Gastroesophageal sphincter (tissue), 3 donors: ENCODE measurements around the gene DHRS4L2.
"Not testable (repeated sequence)": the region's sequence is repeated elsewhere in the genome, so short reads cannot be mapped to it uniquely, and the experiment has no call there.

Experiments used
- EP300 ChIP-seq: sonication (generic); formaldehyde crosslinking; IDR thresholded peaks from one replicate; pipeline ENCODE4 v1.6.1; 2017; ENCODE audit warnings: antibody characterized with exemption, mild to moderate bottlenecking
- POLR2A ChIP-seq, 2 donors: fragments of 450-650 bp; IDR thresholded peaks; one replicate each; pipeline ENCODE4 v1.6.1; 2017; ENCODE audit warnings: antibody characterized with exemption in 2 of 2, mild to moderate bottlenecking in 2 of 2, moderate library complexity in 1 of 2
- POLR2AphosphoS5 ChIP-seq: sonication (generic); formaldehyde crosslinking; IDR thresholded peaks from one replicate; pipeline ENCODE4 v1.6.1; 2017; ENCODE audit warnings: antibody characterized with exemption
- TF ChIP-seq, protein P1 (sequence below), 4 experiments: fragments of 200-600 bp in 2 of 4; fragments of 450-650 bp in 2 of 4; sonication (generic) in 1 of 4; IDR thresholded peaks; one replicate each; pipeline ENCODE4 v1.5.1; 2017 to 2019; ENCODE audit warnings: antibody characterized with exemption in 4 of 4, mild to moderate bottlenecking in 2 of 4, moderate library complexity in 2 of 4

DNA sequence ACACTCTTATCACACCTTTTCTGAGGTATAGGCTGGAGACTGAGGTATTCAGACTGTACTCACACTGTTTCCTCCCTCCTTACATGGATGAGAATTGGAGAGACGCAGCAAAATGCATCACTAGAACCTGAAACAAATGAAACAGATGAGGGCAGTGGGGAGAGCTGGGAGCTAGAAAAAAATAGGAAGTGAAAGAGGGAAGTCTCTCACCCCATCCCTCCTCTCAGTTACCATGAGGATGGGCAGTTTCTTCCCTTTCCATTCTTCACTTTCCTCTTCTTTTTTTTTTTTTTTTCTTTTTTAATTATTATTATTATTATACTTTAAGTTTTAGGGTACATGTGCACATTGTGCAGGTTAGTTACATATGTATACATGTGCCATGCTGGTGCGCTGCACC lies 12.9 kb downstream of the DHRS4L2 start:
- TF ChIP-seq POLR2A (IDR thresholded peaks at IDR 0.05); POLR2AphosphoS5; EP300: not testable (repeated sequence)
- TF ChIP-seq, protein P1, sequence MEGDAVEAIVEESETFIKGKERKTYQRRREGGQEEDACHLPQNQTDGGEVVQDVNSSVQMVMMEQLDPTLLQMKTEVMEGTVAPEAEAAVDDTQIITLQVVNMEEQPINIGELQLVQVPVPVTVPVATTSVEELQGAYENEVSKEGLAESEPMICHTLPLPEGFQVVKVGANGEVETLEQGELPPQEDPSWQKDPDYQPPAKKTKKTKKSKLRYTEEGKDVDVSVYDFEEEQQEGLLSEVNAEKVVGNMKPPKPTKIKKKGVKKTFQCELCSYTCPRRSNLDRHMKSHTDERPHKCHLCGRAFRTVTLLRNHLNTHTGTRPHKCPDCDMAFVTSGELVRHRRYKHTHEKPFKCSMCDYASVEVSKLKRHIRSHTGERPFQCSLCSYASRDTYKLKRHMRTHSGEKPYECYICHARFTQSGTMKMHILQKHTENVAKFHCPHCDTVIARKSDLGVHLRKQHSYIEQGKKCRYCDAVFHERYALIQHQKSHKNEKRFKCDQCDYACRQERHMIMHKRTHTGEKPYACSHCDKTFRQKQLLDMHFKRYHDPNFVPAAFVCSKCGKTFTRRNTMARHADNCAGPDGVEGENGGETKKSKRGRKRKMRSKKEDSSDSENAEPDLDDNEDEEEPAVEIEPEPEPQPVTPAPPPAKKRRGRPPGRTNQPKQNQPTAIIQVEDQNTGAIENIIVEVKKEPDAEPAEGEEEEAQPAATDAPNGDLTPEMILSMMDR (IDR thresholded peaks at IDR 0.05): not testable (repeated sequence)
